SK-N-MC (cell line): ENCODE results near the gene COPE.

ENCODE experiments used
- EZH2 ChIP-seq: fragments of 200-600 bp; sonication (generic); IDR thresholded peaks from one replicate; pipeline ENCODE4 v1.6.1; 2017; ENCODE audit warnings: antibody characterized with exemption
- FOXP2 ChIP-seq: optimal IDR thresholded peaks from 2 replicates; pipeline ENCODE3; 2011; ENCODE audit warnings: mild to moderate bottlenecking, moderate library complexity; ENCODE audit not compliant: insufficient read depth; ENCODE audit errors: extremely low read length, control extremely low read depth
- POLR2AphosphoS5 ChIP-seq: IDR thresholded peaks from 2 replicates; pipeline ENCODE4 v1.6.1; 2012; ENCODE audit warnings: mild to moderate bottlenecking, low read depth, low read length, borderline replicate concordance

GRCh38 chr19:18948075-18948975 lies 29.1 kb upstream of the COPE start:
- TF ChIP-seq POLR2AphosphoS5 (no peak), EZH2 (no peak), FOXP2 (no peak)
